Lower lobe of right lung (tissue), 2 donors: Measurements from ENCODE around the gene RNF130. TPM values are rescaled to one million over a fixed set of nuclear protein-coding genes. Genes with fewer than 3 reads are reported as not detected.

ENCODE experiments used
- ATAC-seq, 2 donors: fragments of 200-7000 bp; cut with Tn5 transposase; one replicate each; pipeline ENCODE4 v1.9.1; 2020 to 2022; ENCODE audit warnings: mild to moderate bottlenecking in 2 of 2, moderate library complexity in 2 of 2
- DNase-seq: peaks from one replicate; pipeline ENCODE4 v3.0.0-alpha.2; 2020
- H3K27ac ChIP-seq: fragments of 200-600 bp; one replicate; pipeline ENCODE4 v1.8.0; 2022
- H3K27me3 ChIP-seq: fragments of 200-600 bp; one replicate; pipeline ENCODE4 v1.8.0; 2022; ENCODE audit warnings: low read depth
- H3K36me3 ChIP-seq: fragments of 200-600 bp; one replicate; pipeline ENCODE4 v1.8.0; 2022; ENCODE audit warnings: mild to moderate bottlenecking
- H3K4me1 ChIP-seq: fragments of 200-600 bp; one replicate; pipeline ENCODE4 v1.8.0; 2022
- H3K4me3 ChIP-seq: fragments of 200-600 bp; one replicate; pipeline ENCODE4 v1.8.0; 2022; ENCODE audit warnings: mild to moderate bottlenecking
- H3K9me3 ChIP-seq: fragments of 200-600 bp; one replicate; pipeline ENCODE4 v1.8.0; 2022
- intact Hi-C: fragments of 100-400 bp; cut with DNase I; formaldehyde crosslinking; loops from one replicate; pipeline ENCODE4 v1.11.0; 2022
- total RNA-seq: library from RNA; stranded (reverse); fragmentation: NEBNext Ultra II Directional; extraction: Animal tissue kit (Norgen Biotek cat#: 25700); gene quantifications from one replicate; pipeline ENCODE4 v1.2.1, GENCODE V29; 2021
- TF ChIP-seq, protein P1 (sequence below): fragments of 200-600 bp; IDR thresholded peaks from one replicate; pipeline ENCODE4 v1.8.0; 2022; ENCODE audit warnings: antibody characterized with exemption, mild to moderate bottlenecking
- donor health status: DM: no; HTN: yes; CAD: no; lungs with severe emphysema.

Gene RNF130
- total RNA-seq, 1 donor from 2014 or later = 139 TPM

DNA sequence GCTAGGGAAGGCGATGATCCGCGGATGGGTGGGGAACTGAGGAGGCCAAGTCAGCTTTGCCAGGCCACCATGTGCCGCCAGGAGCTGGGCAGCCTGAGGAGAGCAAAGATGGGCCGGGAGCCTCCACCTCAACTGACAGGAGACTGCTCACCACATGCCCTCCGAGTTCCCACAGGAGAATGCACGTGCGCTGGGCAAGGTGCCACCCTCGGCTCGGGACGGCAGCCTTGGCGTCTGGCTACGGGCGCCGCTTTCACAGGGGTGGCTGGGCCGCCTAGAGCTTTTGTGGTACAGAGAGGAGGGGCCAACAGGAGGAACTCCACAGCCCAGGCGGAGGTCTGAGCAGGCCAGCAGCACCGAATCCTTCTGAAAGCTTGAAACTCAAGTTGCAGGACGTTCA, 158.6 kb downstream of the RNF130 start:
- Histone ChIP-seq H3K36me3 (no peaks in the 10 kb centered on the region), H3K27ac (no peak overlapping the region), H3K9me3 (no peaks in the 10 kb centered on the region), H3K4me3 (no peak overlapping the region), H3K4me1 (peaks cover 24% of the 10 kb centered on the region), H3K27me3 (no peaks in the 10 kb centered on the region)
- DNase-seq = no peak
- TF ChIP-seq, protein P1, sequence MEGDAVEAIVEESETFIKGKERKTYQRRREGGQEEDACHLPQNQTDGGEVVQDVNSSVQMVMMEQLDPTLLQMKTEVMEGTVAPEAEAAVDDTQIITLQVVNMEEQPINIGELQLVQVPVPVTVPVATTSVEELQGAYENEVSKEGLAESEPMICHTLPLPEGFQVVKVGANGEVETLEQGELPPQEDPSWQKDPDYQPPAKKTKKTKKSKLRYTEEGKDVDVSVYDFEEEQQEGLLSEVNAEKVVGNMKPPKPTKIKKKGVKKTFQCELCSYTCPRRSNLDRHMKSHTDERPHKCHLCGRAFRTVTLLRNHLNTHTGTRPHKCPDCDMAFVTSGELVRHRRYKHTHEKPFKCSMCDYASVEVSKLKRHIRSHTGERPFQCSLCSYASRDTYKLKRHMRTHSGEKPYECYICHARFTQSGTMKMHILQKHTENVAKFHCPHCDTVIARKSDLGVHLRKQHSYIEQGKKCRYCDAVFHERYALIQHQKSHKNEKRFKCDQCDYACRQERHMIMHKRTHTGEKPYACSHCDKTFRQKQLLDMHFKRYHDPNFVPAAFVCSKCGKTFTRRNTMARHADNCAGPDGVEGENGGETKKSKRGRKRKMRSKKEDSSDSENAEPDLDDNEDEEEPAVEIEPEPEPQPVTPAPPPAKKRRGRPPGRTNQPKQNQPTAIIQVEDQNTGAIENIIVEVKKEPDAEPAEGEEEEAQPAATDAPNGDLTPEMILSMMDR = no peak
- intact Hi-C loops = no loop called here
- ATAC-seq = no peak

DNA sequence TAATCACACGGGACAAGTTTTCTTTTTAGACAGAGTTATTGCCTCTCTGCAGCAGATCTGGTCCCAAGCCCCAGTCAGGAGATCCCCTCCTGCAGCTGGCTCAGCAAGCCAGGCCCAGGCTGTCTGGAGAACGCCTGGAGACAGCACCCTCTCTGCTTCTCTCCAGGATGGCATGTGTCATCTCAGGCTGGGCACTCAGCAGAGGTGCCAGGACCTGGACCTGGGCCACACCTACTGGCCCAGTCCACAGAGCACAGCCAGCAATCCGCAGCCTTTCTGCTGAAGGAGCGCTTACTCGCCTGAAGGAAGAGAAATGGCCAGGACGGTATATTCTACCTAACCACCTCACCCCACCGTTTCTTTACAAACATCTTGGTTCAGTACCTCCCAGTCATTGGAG, 159.2 kb downstream of the RNF130 start:
- no peak overlapping the region for H3K27ac ChIP-seq
- TF ChIP-seq, protein P1 = no peak
- intact Hi-C loops = no loop called here

DNA sequence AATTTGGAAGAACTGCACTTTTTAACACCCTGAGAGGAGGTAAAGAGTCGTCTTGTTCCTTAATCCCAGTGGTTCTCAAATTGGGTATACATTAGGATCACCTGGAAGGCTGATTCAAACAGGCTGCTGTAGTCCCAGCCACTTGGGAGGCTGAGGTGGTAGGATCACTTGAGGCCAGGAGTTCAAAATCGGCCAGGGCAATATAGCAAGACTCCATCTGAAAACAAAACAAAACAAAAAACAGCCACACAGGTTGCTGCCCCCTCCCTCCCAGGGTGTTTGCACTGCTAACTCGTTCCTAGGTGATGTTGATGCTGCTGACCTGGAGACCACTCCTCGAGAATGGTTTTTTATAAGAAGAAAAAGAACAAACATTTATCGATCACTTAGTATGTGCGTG, 162.3 kb downstream of the RNF130 start:
- DNase-seq (no peak), ATAC-seq (no peak)
- TF ChIP-seq, protein P1 = no peak
- peaks cover 6% of the 10 kb centered on the region for H3K36me3 ChIP-seq
- H3K4me3 ChIP-seq = no peak overlapping the region
- no peaks in the 10 kb centered on the region for H3K27me3 ChIP-seq
- H3K9me3 ChIP-seq = no peaks in the 10 kb centered on the region
- peaks cover 38% of the 10 kb centered on the region for H3K4me1 ChIP-seq
- intact Hi-C loops = no loop called here
- H3K27ac ChIP-seq = no peak overlapping the region

More for the DNA sequence above, 159.2 kb downstream of the RNF130 start:
- Histone ChIP-seq H3K4me3 (no peak overlapping the region), H3K27me3 (no peaks in the 10 kb centered on the region), H3K9me3 (no peaks in the 10 kb centered on the region), H3K36me3 (no peaks in the 10 kb centered on the region), H3K4me1 (peaks cover 25% of the 10 kb centered on the region)
- DNase-seq (no peak), ATAC-seq (no peak)

DNA sequence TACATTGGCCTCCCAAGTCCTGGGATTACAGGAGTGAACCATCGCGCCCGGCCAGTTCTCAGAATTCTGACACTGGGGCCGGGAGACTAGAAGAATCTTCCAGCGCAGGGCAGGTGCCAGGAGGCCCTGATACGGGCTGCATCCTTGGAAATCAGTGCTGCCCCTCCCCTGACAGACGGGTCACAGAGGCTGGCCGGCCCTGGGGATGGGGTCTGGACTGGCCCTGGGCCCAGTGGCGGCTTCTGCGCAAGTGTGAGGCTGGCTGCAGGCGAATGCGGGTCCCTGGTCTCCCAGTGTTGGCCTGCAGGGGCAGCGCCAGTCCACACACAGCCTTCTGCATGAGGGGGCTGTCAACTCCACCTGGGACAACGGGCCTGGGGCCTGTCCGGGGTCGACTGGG, 163.0 kb downstream of the RNF130 start:
- peak in 1 of 2 donors; percentile 13 for ATAC-seq
- intact Hi-C loops = no loop called here
- H3K9me3 ChIP-seq = no peaks in the 10 kb centered on the region
- H3K27ac ChIP-seq = peak overlapping the region; percentile 74
- peak overlapping the region; percentile 72 for H3K4me3 ChIP-seq
- peaks cover 13% of the 10 kb centered on the region for H3K36me3 ChIP-seq
- peaks cover 33% of the 10 kb centered on the region for H3K4me1 ChIP-seq
- TF ChIP-seq, protein P1 = no peak
- no peak for DNase-seq
- no peaks in the 10 kb centered on the region for H3K27me3 ChIP-seq

DNA sequence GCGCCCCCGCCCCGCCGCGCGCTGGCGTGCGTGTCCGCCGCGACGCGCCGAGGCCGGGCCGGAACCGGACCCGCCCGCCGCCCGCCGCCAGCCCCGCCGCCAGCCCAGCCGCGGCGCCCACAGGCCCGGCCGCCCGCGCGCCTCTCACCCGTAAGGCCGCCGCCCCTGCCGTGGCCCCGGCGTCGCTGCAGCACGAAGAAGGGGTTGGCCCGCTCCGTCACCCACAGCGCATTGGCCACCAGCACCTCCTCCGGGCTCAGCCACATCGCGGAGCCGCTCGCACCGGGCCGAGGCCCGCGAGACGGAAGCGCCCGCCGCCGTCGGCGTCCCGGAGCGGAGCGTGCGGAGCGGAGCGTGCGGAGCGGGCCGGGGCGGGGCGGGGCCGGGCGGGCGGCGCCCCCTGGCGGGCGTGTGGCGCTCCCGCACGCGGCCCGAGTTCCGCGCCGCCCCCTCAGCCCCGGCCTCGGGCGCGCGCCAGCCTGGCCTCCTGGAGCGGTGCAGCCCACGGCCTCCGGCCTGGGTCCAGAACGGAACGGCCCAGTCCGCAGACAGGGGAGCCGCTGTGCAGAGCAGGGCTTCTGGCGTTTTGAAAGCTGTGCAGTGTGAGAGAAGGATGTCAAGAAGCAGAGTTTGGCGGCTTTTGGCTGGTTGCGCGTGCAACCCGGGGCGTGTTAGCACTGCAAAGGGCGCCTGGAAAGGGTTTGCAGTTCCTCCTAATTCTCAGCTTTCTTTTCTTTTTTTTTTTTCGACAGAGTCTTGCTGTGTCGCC, 163.8 kb downstream of the RNF130 start, which contains the start of gene TBC1D9B:
Gene TBC1D9B, minus strand, starts transcription at position 342 of the 769 bp plus-strand sequence. Its CDS starts 76 bp downstream, at position 266.
- peak; percentile 82 for DNase-seq
- Histone ChIP-seq H3K4me1 (peaks cover 30% of the 10 kb centered on the region), H3K9me3 (no peaks in the 10 kb centered on the region), H3K4me3 (peak within 1 kb of the TSS; percentile 72), H3K27me3 (no peaks in the 10 kb centered on the region), H3K36me3 (peaks cover 21% of the 10 kb centered on the region), H3K27ac (peak within 1 kb of the TSS; percentile 74)
- peak; percentile 95 for ATAC-seq
- intact Hi-C loops = no loop called here
- TF ChIP-seq, protein P1 = peak; percentile 38
